HG03103 (cell line): ENCODE results near the gene SLC23A2.
"Not testable (repeated sequence)": the region's sequence is repeated elsewhere in the genome, so short reads cannot be mapped to it uniquely, and the experiment has no call there.

Experiments used
- ATAC-seq: cut with Tn5 transposase; IDR thresholded peaks from one replicate; pipeline ENCODE4 v1.9.1; 2021; ENCODE audit warnings: low read depth; ENCODE audit not compliant: unreplicated experiment

The SLC23A2 gene

GRCh38 chr20:4942331-4942730, 59.0 kb downstream of the SLC23A2 start:
- ATAC-seq, result no peak

GRCh38 chr20:4937407-4938319, 63.6 kb downstream of the SLC23A2 start:
- ATAC-seq, result no peak

- no peak for ATAC-seq
Observed at GRCh38 chr20:4936851-4937406, 64.4 kb downstream of the SLC23A2 start.

- ATAC-seq, result no peak
Observed at GRCh38 chr20:4936392-4936850, 64.9 kb downstream of the SLC23A2 start.

- no peak for ATAC-seq
Observed at GRCh38 chr20:4932061-4932460, 69.2 kb downstream of the SLC23A2 start.

GRCh38 chr20:4929686-4930397, 71.5 kb downstream of the SLC23A2 start:
- no peak for ATAC-seq

GRCh38 chr20:4926531-4927156, 74.7 kb downstream of the SLC23A2 start:
- no peak for ATAC-seq

- ATAC-seq, result no peak
Observed at GRCh38 chr20:4925842-4926530, 75.3 kb downstream of the SLC23A2 start.

- no peak for ATAC-seq
Observed at GRCh38 chr20:4924446-4924845, 76.9 kb downstream of the SLC23A2 start.

GRCh38 chr20:4924032-4924431, 77.3 kb downstream of the SLC23A2 start:
- no peak for ATAC-seq

GRCh38 chr20:4922186-4922585, 79.1 kb downstream of the SLC23A2 start:
- no peak for ATAC-seq

GRCh38 chr20:4921271-4921670, 80.0 kb downstream of the SLC23A2 start:
- ATAC-seq, result not testable (repeated sequence)

GRCh38 chr20:4920655-4921054, 80.7 kb downstream of the SLC23A2 start:
- ATAC-seq, result no peak

- no peak for ATAC-seq
Observed at GRCh38 chr20:4920131-4920530, 81.2 kb downstream of the SLC23A2 start.

- no peak for ATAC-seq
Observed at GRCh38 chr20:4919047-4919704, 82.1 kb downstream of the SLC23A2 start.

GRCh38 chr20:4918473-4918872, 82.8 kb downstream of the SLC23A2 start:
- no peak for ATAC-seq

GRCh38 chr20:4916971-4917881, 84.1 kb downstream of the SLC23A2 start:
- no peak for ATAC-seq

GRCh38 chr20:4913147-4913546, 88.2 kb downstream of the SLC23A2 start:
- no peak for ATAC-seq
